ENCODE data around the gene SEMA5A. TPM values are rescaled to one million over a fixed set of nuclear protein-coding genes. Genes with fewer than 3 reads are reported as not detected.

The SEMA5A gene
- total and polyA plus RNA-seq, 2 of the 8 experiments (the other 6 are each of a cell fraction or from before 2014, with no cell fraction given), result 5.3 to 8.9 TPM

GRCh38 chr5:9324348-9325077, 221.4 kb downstream of the SEMA5A start:
- Histone ChIP-seq H3K4me1 (replicated peaks in 1 of 4; ENCODE audit: control insufficient read depth in 3 of 4, insufficient read depth in 4 of 4, low read length in 3 of 4) (no peaks in the 10 kb centered on the region), H3K4ac (replicated peaks; ENCODE audit: insufficient read length, low read depth, low read length) (no peak overlapping the region), H3K23ac (ENCODE audit: insufficient read length) (no peak overlapping the region), H3K27me3 (replicated peaks in 1 of 4; ENCODE audit: control insufficient read depth in 3 of 4, extremely low read depth in 1 of 4, insufficient read depth in 3 of 4, low read length in 3 of 4) (no peaks in the 10 kb centered on the region), H4K8ac (ENCODE audit: extremely low read depth, insufficient read depth, low read length) (no peak overlapping the region), H2BK5ac (ENCODE audit: low read depth, low read length) (no peak overlapping the region), H3K56ac (replicated peaks; ENCODE audit: insufficient read length, low read depth, low read length) (no peak overlapping the region), H3K18ac (ENCODE audit: extremely low read depth, low read length) (no peak overlapping the region), H2AFZ (ENCODE audit: low read length) (no peak overlapping the region), H3K9me3 (ENCODE audit: insufficient read depth in 2 of 2, low read depth in 1 of 2, low read length in 1 of 2) (no peaks in the 10 kb centered on the region), H2BK15ac (ENCODE audit: low read length) (no peak overlapping the region), H2BK20ac (ENCODE audit: low read length) (no peak overlapping the region), H4K5ac (ENCODE audit: insufficient read length, low read depth, low read length) (no peak overlapping the region), H3K36me3 (ENCODE audit: control insufficient read depth in 2 of 4, insufficient read depth in 4 of 4, low read length in 3 of 4) (no peaks in the 10 kb centered on the region), H3K4me2 (ENCODE audit: insufficient read depth in 1 of 2, low read depth in 2 of 2, low read length in 2 of 2) (no peak overlapping the region), H3K14ac (ENCODE audit: insufficient read length) (no peak overlapping the region), H3K9ac (replicated peaks in 1 of 4; ENCODE audit: extremely low read depth in 1 of 4, low read depth in 3 of 4, low read length in 3 of 4) (no peak overlapping the region), H2BK120ac (replicated peaks; ENCODE audit: low read depth, low read length) (no peak overlapping the region), H3K27ac (ENCODE audit: low read depth, low read length) (no peak overlapping the region), H3K79me2 (ENCODE audit: control insufficient read depth in 1 of 2, insufficient read depth in 2 of 2, low read length in 2 of 2) (no peaks in the 10 kb centered on the region), H3K79me1 (ENCODE audit: low read depth, low read length) (no peaks in the 10 kb centered on the region), H3K4me3 (ENCODE audit: extremely low read depth in 1 of 4, insufficient read depth in 2 of 4, low read depth in 3 of 4, low read length in 4 of 4) (no peak overlapping the region), H2AK5ac (ENCODE audit: low read depth, low read length) (no peak overlapping the region), H2BK12ac (ENCODE audit: low read depth, low read length) (no peak overlapping the region), H3K23me2 (ENCODE audit: low read depth, low read length) (peaks cover 1% of the 10 kb centered on the region; the same call in 1 of the 2 replicates), H4K91ac (replicated peaks; ENCODE audit: insufficient read length, low read length) (no peak overlapping the region), H4K20me1 (replicated peaks in 1 of 2; ENCODE audit: control insufficient read depth in 1 of 2, insufficient read depth in 2 of 2, low read length in 2 of 2) (no peaks in the 10 kb centered on the region)
- ChIA-PET POLR2A (ENCODE audit: partially characterized antibody) (no interaction called here), CTCF (ENCODE audit: partially characterized antibody) (no interaction called here)
- 100% methylated on average over 2 of the region's 2 CpGs; no CpG with 5 or more reads in 1 of the 2 experiments for WGBS, 2 experiments (ENCODE audit: extremely low coverage in 1 of 2, insufficient coverage in 1 of 2, insufficient read length in 1 of 2, insufficient replicate concordance in 2 of 2, low coverage in 1 of 2, low lambda C conversion rate in 2 of 2, missing lambda C conversion rate in 1 of 2)
- no peak for DNase-seq (ENCODE audit: low read depth in 1 of 2, low spot score in 2 of 2)
- no peak for FAIRE-seq
- TF ChIP-seq CEBPB (IDR thresholded peaks at IDR 0.05; ENCODE audit: low read depth, low read length) (no peak), CBX8 (IDR thresholded peaks at IDR 0.05; ENCODE audit: borderline replicate concordance, low read depth, low read length) (no peak), RFX5 (IDR thresholded peaks at IDR 0.05; ENCODE audit: borderline replicate concordance, low read depth, low read length) (no peak), RXRA (IDR thresholded peaks at IDR 0.05; ENCODE audit: insufficient read depth, low read depth, low read length) (no peak), CTCF (IDR thresholded peaks at IDR 0.05; ENCODE audit: control extremely low read depth in 1 of 3, insufficient read depth in 1 of 3, low read depth in 1 of 3, low read length in 3 of 3) (no peak), TCF12 (IDR thresholded peaks at IDR 0.05; ENCODE audit: low read depth, low read length) (no peak), GABPA (IDR thresholded peaks at IDR 0.05; ENCODE audit: borderline replicate concordance, insufficient read depth, low read length) (no peak), EP300 (IDR thresholded peaks at IDR 0.05; ENCODE audit: borderline replicate concordance in 1 of 2, low read depth in 2 of 2, low read length in 2 of 2) (no peak), SUZ12 (IDR thresholded peaks at IDR 0.05; ENCODE audit: low read length) (no peak), ASH2L (IDR thresholded peaks at IDR 0.05; ENCODE audit: low read length) (no peak), BCL11A (IDR thresholded peaks at IDR 0.05; ENCODE audit: low read depth in 2 of 2, low read length in 2 of 2) (no peak)

Measured in H1 (cell line).